Fibroblast of villous mesenchyme (primary cell): Measurements from ENCODE around the gene SFSWAP. TPM values are rescaled to one million over a fixed set of nuclear protein-coding genes. Genes with fewer than 3 reads are reported as not detected.
"Not testable (repeated sequence)": the region's sequence is repeated elsewhere in the genome, so short reads cannot be mapped to it uniquely, and the experiment has no call there.

Experiments
- DNase-seq: peaks from one replicate; pipeline ENCODE4 v3.0.0-alpha.2; 2010; ENCODE audit warnings: low read depth
- H3K4me3 ChIP-seq: 2 replicates; pipeline ENCODE4 v1.5.1; 2011; ENCODE audit warnings: low read depth, mild to moderate bottlenecking, low read length
- CTCF ChIP-seq: IDR thresholded peaks from 2 replicates; pipeline ENCODE4 v1.5.1; 2012; ENCODE audit warnings: low read depth, mild to moderate bottlenecking, low read length; ENCODE audit not compliant: insufficient read depth
- total RNA-seq: library from RNA; depleted of rRNA; stranded (reverse); fragments of >200 nt; gene quantifications from 2 replicates; pipeline ENCODE4 v1.2.3, GENCODE V29; 2012

SFSWAP gene
- total RNA-seq, 1 donor = 28.5 TPM

DNA sequence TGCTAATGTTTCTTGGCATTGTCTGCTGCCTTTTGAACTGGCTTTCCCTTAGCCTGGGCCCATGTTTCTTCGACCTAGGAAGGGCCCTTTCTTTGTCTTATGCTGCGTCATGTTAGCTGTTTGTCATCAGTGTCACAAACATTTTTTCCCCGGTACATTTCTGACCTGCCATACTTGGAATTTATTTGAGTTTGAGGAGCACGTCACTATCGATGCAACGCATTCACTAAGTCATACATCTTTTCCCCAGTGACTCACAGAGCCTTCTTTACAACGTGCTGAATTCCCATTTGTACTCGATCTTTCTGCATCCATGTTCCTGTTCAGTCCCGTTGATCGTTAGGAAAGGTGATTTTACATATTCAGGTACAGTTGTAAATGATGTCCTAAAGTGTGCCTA, 61.1 kb downstream of the SFSWAP start:
- no peak for DNase-seq
- TF ChIP-seq CTCF = no peak
- H3K4me3 ChIP-seq = no peak overlapping the region

- no peak for TF ChIP-seq CTCF
- DNase-seq = no peak
- H3K4me3 ChIP-seq = no peak overlapping the region
Observed at GRCh38 chr12:131773582-131774221, 62.8 kb downstream of the SFSWAP start.

DNA sequence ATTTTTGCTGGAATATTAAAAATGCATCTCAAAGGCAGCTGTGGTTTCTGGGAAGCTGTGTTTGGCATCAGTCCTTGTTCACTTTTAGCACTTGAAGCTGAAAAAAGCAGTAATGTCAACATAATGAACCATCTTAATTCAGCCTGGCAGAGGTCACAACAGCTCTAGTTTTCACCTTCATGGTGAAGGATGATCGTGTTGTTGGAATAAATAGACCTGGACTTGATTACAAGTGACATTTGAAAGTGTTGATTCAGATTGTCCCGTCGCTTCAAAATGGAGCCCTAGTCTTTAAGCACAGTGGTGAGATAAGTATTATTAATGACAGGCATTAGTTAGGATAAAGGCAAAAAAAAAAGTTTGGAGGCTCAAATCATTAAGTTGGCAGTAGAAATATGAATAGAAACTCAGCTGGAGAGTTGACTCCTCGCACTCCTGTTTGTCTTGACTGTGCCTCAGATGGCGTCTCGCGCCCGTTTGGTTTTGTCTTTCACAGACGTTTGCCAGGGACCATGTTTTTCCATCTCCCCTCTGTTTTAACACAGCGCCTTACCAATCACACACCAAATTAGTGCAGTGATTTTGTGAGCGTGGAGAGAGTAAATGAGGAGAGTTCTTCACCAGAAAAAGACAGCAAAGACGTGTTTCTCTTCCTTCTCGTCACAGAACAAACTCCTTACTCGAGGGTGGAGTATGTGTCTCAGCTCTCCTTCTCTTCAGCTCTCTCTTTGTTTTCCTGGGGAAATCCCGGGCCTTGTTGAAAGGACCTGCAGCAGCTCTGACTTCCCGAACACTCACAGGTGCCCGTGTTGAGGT, 63.9 kb downstream of the SFSWAP start:
- H3K4me3 ChIP-seq = no peak overlapping the region
- DNase-seq = no peak
- TF ChIP-seq CTCF = no peak

- no peak overlapping the region for H3K4me3 ChIP-seq
- DNase-seq = no peak
- no peak for TF ChIP-seq CTCF
Observed at GRCh38 chr12:131775392-131776236, 64.7 kb downstream of the SFSWAP start.

GRCh38 chr12:131776237-131776889, 65.5 kb downstream of the SFSWAP start:
- DNase-seq = no peak
- no peak for TF ChIP-seq CTCF
- no peak overlapping the region for H3K4me3 ChIP-seq

- not testable (repeated sequence) for H3K4me3 ChIP-seq, DNase-seq
Observed at GRCh38 chr12:131777269-131777668, 66.4 kb downstream of the SFSWAP start.
